GM23338 (cell line): ENCODE data around the gene HP.

Experiments used
- CREB1 ChIP-seq: fragments of 250-450 bp; sonication (Bioruptor Pico); IDR thresholded peaks from 2 replicates; pipeline ENCODE4 v1.5.0; 2020; ENCODE audit warnings: low read depth, mild to moderate bottlenecking, moderate library complexity
- EZH2 ChIP-seq: fragments of 200-600 bp; sonication (generic); IDR thresholded peaks from one replicate; pipeline ENCODE4 v1.8.0; 2017; ENCODE audit warnings: antibody characterized with exemption, mild to moderate bottlenecking, low read depth; ENCODE audit not compliant: unreplicated experiment
- EZH2phosphoT487 ChIP-seq: fragments of 200-600 bp; sonication (generic); IDR thresholded peaks from one replicate; pipeline ENCODE4 v1.8.1; 2018; ENCODE audit warnings: antibody characterized with exemption; ENCODE audit not compliant: unreplicated experiment
- JUNB ChIP-seq: IDR thresholded peaks from one replicate; pipeline ENCODE4 v1.6.1; 2016; ENCODE audit warnings: antibody characterized with exemption; ENCODE audit not compliant: unreplicated experiment
- NANOG ChIP-seq: IDR thresholded peaks from 2 replicates; pipeline ENCODE4 v1.6.1; 2016; ENCODE audit warnings: antibody characterized with exemption, borderline replicate concordance
- POLR2AphosphoS5 ChIP-seq: IDR thresholded peaks from 2 replicates; pipeline ENCODE4 v1.6.1; 2016; ENCODE audit warnings: antibody characterized with exemption, low read depth
- TF ChIP-seq, protein P1 (sequence below), 2 experiments: fragments of 200-600 bp in 1 of 2; sonication (generic) in 1 of 2; conservative IDR thresholded peaks; 2 replicates each; pipeline versions ENCODE4 v1.5.1 to v1.6.1; 2016 to 2017; ENCODE audit warnings: antibody characterized with exemption in 2 of 2, low read depth in 2 of 2, mild to moderate bottlenecking in 2 of 2, moderate library complexity in 1 of 2
- TF ChIP-seq, protein P2 (sequence below): IDR thresholded peaks from one replicate; pipeline ENCODE4 v1.6.1; 2018; ENCODE audit warnings: antibody characterized with exemption; ENCODE audit not compliant: unreplicated experiment
- TF ChIP-seq, protein P3 (sequence below): fragments of 250-450 bp; sonication (Bioruptor Pico); IDR thresholded peaks from 2 replicates; pipeline ENCODE4 v1.5.0; 2020; ENCODE audit warnings: mild to moderate bottlenecking, moderate library complexity
- TF ChIP-seq, protein P4 (sequence below): IDR thresholded peaks from 2 replicates; pipeline ENCODE4 v1.6.1; 2016; ENCODE audit warnings: antibody characterized with exemption

DNA sequence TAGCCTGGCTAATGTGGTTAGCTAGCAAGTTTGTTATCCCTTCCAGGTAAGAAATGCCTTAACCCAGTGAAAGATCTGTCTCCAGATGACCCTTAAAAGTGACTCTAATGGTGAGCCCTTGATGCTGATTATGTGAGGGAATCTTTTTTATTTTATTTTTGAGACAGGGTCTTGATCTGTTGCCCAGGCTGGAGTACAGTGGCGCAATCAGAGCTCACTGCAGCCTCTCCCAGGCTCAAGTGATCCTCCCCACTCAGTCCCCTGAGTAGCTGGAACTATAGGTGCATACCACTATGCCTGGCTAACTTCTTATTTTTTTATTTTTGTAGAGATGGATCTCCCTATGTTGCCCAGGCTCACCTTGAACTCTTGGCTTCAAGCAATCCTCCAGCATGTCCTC, 10.8 kb upstream of the HP start:
- TF ChIP-seq POLR2AphosphoS5 (no peak), NANOG (no peak), EZH2phosphoT487 (no peak), EZH2 (no peak), CREB1 (no peak), JUNB (no peak)
- TF ChIP-seq, protein P1, sequence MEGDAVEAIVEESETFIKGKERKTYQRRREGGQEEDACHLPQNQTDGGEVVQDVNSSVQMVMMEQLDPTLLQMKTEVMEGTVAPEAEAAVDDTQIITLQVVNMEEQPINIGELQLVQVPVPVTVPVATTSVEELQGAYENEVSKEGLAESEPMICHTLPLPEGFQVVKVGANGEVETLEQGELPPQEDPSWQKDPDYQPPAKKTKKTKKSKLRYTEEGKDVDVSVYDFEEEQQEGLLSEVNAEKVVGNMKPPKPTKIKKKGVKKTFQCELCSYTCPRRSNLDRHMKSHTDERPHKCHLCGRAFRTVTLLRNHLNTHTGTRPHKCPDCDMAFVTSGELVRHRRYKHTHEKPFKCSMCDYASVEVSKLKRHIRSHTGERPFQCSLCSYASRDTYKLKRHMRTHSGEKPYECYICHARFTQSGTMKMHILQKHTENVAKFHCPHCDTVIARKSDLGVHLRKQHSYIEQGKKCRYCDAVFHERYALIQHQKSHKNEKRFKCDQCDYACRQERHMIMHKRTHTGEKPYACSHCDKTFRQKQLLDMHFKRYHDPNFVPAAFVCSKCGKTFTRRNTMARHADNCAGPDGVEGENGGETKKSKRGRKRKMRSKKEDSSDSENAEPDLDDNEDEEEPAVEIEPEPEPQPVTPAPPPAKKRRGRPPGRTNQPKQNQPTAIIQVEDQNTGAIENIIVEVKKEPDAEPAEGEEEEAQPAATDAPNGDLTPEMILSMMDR (conservative IDR thresholded peaks at IDR 0.05; ENCODE audit: low read depth in 2 of 2), result no peak
- TF ChIP-seq, protein P2, sequence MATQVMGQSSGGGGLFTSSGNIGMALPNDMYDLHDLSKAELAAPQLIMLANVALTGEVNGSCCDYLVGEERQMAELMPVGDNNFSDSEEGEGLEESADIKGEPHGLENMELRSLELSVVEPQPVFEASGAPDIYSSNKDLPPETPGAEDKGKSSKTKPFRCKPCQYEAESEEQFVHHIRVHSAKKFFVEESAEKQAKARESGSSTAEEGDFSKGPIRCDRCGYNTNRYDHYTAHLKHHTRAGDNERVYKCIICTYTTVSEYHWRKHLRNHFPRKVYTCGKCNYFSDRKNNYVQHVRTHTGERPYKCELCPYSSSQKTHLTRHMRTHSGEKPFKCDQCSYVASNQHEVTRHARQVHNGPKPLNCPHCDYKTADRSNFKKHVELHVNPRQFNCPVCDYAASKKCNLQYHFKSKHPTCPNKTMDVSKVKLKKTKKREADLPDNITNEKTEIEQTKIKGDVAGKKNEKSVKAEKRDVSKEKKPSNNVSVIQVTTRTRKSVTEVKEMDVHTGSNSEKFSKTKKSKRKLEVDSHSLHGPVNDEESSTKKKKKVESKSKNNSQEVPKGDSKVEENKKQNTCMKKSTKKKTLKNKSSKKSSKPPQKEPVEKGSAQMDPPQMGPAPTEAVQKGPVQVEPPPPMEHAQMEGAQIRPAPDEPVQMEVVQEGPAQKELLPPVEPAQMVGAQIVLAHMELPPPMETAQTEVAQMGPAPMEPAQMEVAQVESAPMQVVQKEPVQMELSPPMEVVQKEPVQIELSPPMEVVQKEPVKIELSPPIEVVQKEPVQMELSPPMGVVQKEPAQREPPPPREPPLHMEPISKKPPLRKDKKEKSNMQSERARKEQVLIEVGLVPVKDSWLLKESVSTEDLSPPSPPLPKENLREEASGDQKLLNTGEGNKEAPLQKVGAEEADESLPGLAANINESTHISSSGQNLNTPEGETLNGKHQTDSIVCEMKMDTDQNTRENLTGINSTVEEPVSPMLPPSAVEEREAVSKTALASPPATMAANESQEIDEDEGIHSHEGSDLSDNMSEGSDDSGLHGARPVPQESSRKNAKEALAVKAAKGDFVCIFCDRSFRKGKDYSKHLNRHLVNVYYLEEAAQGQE, result no peak
- TF ChIP-seq, protein P3, sequence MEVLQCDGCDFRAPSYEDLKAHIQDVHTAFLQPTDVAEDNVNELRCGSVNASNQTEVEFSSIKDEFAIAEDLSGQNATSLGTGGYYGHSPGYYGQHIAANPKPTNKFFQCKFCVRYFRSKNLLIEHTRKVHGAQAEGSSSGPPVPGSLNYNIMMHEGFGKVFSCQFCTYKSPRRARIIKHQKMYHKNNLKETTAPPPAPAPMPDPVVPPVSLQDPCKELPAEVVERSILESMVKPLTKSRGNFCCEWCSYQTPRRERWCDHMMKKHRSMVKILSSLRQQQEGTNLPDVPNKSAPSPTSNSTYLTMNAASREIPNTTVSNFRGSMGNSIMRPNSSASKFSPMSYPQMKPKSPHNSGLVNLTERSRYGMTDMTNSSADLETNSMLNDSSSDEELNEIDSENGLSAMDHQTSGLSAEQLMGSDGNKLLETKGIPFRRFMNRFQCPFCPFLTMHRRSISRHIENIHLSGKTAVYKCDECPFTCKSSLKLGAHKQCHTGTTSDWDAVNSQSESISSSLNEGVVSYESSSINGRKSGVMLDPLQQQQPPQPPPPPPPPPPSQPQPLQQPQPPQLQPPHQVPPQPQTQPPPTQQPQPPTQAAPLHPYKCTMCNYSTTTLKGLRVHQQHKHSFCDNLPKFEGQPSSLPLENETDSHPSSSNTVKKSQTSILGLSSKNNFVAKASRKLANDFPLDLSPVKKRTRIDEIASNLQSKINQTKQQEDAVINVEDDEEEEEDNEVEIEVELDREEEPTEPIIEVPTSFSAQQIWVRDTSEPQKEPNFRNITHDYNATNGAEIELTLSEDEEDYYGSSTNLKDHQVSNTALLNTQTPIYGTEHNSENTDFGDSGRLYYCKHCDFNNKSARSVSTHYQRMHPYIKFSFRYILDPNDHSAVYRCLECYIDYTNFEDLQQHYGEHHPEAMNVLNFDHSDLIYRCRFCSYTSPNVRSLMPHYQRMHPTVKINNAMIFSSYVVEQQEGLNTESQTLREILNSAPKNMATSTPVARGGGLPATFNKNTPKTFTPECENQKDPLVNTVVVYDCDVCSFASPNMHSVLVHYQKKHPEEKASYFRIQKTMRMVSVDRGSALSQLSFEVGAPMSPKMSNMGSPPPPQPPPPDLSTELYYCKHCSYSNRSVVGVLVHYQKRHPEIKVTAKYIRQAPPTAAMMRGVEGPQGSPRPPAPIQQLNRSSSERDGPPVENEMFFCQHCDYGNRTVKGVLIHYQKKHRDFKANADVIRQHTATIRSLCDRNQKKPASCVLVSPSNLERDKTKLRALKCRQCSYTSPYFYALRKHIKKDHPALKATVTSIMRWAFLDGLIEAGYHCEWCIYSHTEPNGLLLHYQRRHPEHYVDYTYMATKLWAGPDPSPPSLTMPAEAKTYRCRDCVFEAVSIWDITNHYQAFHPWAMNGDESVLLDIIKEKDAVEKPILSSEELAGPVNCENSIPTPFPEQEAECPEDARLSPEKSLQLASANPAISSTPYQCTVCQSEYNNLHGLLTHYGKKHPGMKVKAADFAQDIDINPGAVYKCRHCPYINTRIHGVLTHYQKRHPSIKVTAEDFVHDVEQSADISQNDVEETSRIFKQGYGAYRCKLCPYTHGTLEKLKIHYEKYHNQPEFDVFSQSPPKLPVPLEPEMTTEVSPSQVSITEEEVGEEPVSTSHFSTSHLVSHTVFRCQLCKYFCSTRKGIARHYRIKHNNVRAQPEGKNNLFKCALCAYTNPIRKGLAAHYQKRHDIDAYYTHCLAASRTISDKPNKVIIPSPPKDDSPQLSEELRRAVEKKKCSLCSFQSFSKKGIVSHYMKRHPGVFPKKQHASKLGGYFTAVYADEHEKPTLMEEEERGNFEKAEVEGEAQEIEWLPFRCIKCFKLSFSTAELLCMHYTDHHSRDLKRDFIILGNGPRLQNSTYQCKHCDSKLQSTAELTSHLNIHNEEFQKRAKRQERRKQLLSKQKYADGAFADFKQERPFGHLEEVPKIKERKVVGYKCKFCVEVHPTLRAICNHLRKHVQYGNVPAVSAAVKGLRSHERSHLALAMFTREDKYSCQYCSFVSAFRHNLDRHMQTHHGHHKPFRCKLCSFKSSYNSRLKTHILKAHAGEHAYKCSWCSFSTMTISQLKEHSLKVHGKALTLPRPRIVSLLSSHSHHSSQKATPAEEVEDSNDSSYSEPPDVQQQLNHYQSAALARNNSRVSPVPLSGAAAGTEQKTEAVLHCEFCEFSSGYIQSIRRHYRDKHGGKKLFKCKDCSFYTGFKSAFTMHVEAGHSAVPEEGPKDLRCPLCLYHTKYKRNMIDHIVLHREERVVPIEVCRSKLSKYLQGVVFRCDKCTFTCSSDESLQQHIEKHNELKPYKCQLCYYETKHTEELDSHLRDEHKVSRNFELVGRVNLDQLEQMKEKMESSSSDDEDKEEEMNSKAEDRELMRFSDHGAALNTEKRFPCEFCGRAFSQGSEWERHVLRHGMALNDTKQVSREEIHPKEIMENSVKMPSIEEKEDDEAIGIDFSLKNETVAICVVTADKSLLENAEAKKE (CRISPR knock-in tag), result no peak
- TF ChIP-seq, protein P4, sequence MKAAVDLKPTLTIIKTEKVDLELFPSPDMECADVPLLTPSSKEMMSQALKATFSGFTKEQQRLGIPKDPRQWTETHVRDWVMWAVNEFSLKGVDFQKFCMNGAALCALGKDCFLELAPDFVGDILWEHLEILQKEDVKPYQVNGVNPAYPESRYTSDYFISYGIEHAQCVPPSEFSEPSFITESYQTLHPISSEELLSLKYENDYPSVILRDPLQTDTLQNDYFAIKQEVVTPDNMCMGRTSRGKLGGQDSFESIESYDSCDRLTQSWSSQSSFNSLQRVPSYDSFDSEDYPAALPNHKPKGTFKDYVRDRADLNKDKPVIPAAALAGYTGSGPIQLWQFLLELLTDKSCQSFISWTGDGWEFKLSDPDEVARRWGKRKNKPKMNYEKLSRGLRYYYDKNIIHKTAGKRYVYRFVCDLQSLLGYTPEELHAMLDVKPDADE, result no peak
